ENCODE measurements around the gene CHL1.

Gene CHL1, protein sequence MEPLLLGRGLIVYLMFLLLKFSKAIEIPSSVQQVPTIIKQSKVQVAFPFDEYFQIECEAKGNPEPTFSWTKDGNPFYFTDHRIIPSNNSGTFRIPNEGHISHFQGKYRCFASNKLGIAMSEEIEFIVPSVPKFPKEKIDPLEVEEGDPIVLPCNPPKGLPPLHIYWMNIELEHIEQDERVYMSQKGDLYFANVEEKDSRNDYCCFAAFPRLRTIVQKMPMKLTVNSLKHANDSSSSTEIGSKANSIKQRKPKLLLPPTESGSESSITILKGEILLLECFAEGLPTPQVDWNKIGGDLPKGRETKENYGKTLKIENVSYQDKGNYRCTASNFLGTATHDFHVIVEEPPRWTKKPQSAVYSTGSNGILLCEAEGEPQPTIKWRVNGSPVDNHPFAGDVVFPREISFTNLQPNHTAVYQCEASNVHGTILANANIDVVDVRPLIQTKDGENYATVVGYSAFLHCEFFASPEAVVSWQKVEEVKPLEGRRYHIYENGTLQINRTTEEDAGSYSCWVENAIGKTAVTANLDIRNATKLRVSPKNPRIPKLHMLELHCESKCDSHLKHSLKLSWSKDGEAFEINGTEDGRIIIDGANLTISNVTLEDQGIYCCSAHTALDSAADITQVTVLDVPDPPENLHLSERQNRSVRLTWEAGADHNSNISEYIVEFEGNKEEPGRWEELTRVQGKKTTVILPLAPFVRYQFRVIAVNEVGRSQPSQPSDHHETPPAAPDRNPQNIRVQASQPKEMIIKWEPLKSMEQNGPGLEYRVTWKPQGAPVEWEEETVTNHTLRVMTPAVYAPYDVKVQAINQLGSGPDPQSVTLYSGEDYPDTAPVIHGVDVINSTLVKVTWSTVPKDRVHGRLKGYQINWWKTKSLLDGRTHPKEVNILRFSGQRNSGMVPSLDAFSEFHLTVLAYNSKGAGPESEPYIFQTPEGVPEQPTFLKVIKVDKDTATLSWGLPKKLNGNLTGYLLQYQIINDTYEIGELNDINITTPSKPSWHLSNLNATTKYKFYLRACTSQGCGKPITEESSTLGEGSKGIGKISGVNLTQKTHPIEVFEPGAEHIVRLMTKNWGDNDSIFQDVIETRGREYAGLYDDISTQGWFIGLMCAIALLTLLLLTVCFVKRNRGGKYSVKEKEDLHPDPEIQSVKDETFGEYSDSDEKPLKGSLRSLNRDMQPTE (N-terminal part only)

DNA sequence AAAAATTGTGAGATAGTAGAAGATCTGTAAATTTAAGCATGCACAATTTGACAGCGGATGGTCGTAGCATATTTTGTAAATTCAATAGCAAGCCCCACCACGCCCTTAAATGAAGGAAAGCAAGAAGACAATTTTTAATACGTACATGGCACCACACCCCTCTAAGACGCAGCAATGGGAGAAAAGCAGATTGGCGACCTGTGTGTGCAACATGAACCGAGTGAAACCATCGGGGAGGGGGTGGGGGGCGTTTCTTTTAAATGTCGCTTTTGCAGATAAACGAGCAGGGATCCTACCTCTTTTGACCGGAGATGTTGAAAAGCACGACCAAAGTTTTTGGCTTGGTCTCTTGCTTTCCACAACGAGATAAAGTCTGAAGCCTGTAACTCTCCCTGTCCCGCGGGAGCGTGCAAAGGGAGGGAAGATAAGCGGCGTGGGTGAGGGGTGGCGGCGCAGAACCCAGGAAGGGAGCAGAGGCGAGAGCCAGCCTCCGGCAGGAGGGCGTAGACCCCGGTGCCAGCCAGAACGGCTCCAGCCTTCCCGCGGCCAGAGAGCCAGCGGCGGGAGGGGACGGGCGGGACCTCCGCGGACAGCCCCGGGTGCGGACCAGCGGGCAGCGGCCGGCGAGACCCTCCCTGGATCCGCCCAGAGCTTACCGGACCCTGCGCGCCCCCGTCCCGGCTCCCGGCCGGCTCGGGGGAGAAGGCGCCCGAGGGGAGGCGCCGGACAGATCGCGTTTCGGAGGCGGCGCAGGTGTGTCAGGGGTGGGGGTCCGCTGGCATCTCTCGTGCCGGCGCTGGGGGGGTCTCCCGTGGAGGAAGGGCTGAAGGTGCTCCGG is at the start of gene CHL1:
TSS of gene CHL1 (plus strand) at position 453 of the 838 bp plus-strand sequence. CDS start 123,014 bp downstream, outside the sequence.
- DNase-seq (ENCODE audit: low read depth, low spot score), result no peak
- no peak within 1 kb of the TSS for H3K27ac ChIP-seq

DNA sequence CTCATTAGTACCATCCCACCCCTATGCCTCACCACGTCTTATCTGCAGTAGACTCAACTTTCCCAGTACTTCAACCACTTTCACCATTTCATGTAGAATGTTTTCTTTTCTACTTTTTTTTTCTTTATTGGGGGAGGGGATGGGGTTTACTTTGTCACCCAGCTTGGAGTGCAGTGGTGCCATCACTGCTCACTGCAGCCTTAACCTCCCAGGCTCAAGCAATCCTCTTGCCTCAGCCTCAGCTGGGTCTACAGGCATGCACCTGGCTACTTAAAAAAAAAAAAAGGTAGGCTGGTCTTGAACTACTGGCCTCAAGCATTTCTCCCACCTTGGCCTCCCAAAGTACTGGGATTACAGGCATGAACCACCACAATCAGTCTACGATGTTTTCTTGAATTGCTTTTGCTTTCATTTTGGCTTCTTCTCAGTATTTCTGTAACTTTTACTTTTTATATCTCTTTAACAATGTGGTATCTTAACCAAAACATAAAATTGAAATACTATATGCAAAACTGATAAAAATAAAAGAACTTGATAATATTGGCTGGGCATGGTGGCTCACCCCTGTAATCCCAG is 44.9 kb upstream of the CHL1 start:
- no peak overlapping the region for H3K27ac ChIP-seq
- no peak for DNase-seq (ENCODE audit: low read depth, low spot score)

DNA sequence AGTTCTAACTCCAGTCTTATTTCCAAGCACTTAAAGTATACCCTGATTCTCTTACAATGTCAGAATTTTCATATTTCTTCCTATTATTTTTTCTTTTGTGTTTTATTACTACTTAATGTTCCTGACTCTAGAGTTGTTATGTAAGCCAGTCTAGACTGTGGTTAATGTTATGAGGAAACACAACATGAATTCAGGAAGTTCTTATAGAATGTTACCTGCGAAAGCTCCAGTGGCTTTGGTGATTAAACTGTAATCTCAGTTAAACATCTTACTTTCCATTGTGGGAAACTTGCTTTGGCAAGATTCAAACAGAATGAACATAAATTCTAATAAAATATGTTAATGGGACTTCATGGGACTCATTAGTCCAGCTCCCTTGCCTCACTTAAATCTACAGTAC is 36.6 kb upstream of the CHL1 start:
- H3K27ac ChIP-seq, result no peak overlapping the region
- DNase-seq (ENCODE audit: low read depth, low spot score), result peak; percentile 68

DNA sequence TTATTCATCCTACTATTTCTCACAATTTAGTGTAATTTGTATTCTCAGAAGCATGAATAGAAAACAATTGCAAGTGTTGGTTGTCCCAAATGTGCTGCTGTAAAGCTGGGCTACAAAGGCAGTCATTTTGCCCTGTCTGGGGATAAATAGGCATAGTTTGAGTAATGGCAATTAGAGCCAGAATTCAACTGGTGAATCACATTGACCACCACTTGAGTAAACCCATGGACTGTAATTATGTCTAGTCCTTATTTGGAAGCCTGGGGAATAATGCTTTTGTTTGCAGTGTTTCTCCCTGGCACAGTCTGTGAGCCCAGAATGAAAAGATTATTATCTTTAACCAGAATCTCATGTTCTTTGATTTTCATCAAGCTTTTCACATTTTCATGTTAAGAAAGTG is 30.5 kb upstream of the CHL1 start:
- no peak for DNase-seq (ENCODE audit: low read depth, low spot score)

DNA sequence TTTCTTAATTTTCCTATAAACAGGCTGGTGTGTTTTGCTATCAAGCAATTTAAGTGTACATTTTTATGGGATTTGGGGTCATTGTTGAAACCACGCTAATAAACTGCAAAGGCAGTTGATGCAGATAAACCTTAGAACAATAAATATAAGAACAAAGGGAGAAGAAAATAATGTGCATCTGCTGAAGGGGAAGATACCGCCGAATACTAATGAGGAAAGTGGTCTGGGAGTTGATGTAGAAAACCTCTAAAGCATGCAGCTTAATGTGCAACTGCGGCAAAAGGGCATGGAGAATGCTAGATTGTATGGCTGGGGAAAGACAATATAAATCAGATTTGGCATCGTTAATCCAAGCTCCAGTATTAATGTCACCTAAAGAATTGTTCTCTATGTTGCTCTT is 29.8 kb upstream of the CHL1 start:
- DNase-seq (ENCODE audit: low read depth, low spot score), result no peak

More for the DNA sequence above, 30.5 kb upstream of the CHL1 start:
- H3K27ac ChIP-seq, result no peak overlapping the region

DNA sequence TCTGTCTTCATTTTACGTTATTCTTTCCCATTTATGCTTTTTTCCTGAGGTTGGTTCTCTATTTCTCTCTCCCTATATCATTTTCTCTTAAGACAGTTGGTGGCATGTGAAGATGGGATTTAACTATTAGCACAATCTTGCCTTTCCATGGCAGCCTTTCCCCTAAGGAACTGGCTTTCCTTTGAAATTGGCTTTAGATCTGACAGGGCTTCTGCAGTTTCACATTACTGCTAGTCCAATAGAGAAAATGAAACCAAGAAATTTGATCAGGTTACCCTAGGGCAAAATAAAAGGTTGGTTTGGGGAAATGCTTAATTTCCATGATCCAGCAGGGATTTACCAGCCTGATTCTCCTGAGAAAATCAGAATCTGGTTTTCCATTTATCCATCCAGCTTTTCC is 22.7 kb upstream of the CHL1 start:
- H3K27ac ChIP-seq, result no peak overlapping the region
- DNase-seq (ENCODE audit: low read depth, low spot score), result no peak

More for the DNA sequence above, 29.8 kb upstream of the CHL1 start:
- no peak overlapping the region for H3K27ac ChIP-seq

DNA sequence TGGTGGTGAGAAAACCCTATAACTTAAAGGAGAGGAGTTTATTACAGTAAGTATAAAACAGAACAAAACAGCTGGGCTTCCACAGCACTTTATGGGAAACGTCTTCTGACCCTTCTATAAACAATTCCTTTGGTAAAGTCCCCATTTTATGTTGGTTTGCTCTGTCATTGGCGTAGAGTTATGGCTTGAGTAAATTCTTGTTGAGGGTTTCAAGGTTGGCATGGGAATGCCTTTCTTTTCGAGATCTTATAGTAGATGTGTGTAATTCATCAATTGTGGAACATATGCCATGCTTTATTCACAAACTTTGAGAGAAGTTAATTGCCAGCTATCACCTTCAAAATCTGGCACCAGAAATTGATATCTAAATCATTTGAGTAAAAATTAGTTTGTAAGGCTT is 11.6 kb upstream of the CHL1 start:
- no peak for DNase-seq (ENCODE audit: low read depth, low spot score)

DNA sequence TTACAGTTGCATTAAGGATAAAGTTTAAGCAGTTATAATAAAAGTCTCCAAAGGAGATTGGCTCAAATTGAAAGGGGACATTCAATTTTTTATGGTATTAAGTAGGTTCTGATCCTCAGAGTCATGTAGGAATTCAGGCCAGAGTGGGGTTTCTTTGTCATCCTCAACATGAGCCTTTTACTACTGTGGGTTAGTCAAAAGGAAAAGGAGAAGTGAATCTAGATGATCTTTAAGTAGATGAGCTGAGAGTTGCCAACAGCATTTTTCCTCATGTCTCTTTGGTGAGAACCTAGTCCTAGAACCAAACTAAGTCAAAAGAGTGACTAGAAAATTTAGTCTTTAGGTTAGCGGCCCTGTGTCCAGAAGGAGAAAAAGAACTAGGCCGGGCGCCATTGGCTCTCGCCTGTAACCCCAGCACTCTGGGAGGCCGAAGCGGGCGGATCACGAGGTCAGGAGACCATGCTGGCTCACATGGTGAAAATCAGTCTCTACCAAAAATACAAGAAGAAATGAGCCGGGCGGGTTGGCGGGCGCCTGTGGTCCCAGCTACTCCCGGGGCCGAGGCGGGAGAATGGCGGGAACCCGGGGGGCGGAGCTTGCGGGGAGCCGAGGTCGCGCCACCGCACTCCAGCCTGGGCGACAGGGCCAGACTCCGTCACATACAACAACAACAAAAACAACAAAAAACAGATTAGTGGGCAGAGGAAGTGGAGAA is 4.2 kb upstream of the CHL1 start:
- DNase-seq (ENCODE audit: low read depth, low spot score), result no peak
- no peak overlapping the region for H3K27ac ChIP-seq

More for the DNA sequence above, 11.6 kb upstream of the CHL1 start:
- H3K27ac ChIP-seq, result no peak overlapping the region

DNA sequence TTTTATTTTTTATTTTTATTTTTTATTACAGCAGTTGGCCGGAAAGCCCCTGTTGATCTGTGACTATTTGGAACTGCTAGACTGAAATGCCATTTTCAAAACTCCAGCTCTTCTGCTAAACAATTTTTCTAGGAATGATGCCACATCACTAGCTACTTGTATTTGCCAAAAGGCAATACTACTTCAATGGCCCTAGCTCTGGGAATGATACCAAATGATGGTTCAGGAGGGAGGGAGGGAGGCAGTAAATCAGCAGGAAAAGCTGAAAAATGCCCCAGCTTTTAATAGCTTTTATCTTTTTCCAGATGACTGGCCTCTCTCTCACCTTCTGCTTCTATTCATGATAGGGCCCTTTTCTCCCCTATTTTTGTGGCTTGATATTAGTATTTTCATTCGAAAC is 2.6 kb upstream of the CHL1 start:
- DNase-seq (ENCODE audit: low read depth, low spot score), result no peak

DNA sequence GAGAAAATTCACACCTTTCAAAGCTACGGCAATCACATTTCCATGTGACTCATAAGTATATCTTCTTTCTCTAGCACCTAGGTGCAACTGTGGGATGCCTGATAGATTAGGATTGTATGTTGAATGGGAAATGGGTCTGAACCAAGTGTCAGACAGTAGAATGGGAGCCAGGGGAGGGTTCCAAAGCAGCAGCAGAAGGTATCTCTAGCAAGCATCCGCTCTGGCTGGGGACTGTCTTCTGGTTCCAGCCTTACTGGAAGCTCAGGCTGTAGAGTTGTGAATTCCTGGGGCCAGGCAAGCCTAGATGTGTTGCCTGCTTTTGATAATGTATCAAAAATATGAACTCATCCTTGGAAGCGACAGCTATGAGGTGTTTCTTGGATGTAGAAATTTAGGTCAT is 2.1 kb upstream of the CHL1 start:
- no peak overlapping the region for H3K27ac ChIP-seq
- DNase-seq (ENCODE audit: low read depth, low spot score), result no peak

More for the DNA sequence above, 2.6 kb upstream of the CHL1 start:
- no peak overlapping the region for H3K27ac ChIP-seq

DNA sequence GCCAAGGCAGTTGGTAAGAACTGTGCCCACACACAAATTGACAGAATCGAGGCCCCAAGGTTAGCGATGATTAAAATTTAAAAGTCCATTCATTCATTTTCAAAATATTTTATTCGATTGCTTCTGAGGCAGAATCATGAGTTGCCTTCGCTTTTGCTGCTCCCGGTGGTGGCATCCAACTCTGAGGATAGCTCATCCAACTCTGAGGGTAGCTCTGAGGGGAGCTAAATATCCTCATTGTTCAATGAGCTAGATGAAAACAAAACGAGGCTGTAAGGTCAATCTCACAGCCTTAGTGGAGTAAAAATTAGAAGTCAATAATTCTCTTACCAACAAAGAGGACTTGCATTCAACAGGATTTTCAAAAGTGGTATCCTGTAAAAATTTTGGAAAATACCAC is 897 bp upstream of the CHL1 start:
- no peak overlapping the region for H3K27ac ChIP-seq
- DNase-seq (ENCODE audit: low read depth, low spot score), result no peak

DNA sequence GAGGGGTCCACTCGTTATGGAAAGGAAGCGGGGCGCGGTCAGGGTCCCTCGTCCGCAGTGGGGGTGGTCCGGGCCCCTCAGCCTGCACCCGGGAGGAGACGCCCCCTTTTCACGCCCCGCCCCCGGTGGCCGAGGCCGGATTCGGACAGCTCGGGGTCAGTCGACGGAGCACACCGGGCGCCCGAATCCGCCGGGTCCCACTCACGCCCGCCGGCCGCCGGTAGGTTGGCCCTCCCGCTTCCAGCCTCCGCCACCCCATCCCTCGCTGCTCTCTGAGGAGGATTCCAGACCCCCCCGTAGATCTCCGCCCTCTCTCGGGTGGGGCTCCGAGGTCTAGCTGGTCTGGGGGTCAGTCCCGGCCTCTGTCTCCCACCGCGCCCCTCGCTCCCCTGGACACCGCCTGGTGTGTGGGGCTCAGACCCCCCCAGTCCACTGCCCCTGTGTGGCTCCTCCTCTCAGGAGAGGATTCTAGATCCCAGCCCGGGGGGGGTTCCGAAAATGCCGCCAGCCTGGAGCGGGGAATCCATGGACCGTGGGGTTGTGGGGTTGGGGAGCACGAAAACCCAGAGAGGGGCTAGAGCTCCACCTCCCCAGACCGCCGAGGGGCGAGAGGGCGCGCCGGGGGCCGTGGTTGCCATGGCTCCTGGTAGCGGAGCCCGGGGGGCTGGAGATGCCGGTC is 725 bp downstream of the CHL1 start:
- DNase-seq (ENCODE audit: low read depth, low spot score), result no peak
- no peak overlapping the region for H3K27ac ChIP-seq

DNA sequence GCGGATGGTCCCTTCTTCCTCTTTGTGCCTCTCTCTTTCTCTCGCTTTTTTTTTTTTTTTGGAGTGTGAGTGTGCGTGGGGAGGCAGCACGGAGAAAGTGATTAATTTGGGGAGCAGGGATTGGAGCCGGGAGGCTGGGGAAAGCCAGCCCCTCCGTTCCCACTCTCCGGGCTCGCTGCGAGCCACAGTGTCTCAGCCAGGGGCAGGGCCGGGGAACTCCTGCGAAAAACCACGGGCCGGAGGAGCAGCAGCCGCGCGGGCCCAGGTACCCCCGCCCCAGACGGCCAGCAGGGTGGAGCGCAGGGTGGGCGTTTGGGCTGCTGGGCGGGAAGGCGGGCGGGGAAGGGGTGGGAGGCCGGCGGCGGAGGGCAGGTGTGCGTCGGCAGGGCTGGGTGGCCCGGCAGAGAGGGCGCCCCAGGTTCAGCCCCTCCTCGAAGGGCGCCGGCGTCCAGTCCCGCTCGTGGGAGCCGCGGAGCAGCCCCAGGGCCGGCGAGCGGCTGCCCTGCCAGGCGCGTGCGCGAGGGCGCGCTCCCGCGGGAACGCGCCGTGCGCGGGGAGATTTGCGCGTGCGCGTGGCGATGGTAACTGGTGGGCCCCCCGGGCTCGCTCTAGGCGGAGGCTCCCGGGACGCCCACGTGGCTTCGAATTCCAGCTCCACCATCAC is 1.4 kb downstream of the CHL1 start:
- no peak for DNase-seq (ENCODE audit: low read depth, low spot score)

DNA sequence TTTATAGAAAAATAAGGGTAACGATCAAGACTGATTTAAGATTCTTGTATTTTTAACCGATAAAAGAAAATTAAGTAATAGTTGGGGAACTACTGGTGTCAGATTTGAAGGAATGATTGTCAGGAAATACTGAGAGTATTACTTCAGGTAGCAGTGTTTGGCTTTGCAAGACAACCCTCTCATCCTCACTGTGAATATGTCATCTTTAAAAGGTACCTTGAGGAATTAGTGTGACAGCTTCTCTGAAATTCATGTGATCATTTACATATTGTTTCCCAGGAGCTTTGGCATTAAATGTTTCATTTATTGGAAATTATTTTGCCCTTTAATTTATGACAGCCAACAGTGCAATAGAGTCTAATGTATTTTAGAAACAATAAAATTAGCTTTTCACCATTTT is 3.3 kb downstream of the CHL1 start:
- H3K27ac ChIP-seq, result no peak overlapping the region
- DNase-seq (ENCODE audit: low read depth, low spot score), result no peak

More for the DNA sequence above, 1.4 kb downstream of the CHL1 start:
- H3K27ac ChIP-seq, result no peak overlapping the region

DNA sequence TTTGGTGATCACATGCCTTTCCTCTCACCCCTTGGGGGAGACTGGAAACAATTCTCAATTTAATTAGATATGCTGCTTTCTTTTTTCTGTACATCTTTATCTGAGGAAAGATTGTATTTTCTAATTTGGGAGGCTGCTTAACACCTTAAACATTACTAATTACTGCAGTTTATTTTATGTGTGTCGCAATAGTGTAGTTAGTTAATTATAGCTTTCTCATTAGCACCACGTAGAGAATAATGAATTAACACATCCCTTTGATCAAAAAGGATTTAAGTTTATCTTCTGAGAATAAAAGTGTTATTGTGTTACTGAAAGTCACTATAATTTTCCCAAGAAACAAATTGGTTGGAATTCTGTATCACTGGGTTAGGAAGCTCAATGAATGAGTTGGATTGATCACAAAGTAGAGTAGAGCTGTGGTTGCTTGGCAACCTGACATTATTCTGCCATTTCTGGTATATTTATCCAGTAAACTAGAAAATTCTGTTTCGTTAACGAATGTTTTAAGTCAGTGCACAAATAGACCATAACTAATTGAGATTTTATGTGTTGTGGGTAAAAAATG is 4.3 kb downstream of the CHL1 start:
- no peak overlapping the region for H3K27ac ChIP-seq
- no peak for DNase-seq (ENCODE audit: low read depth, low spot score)

DNA sequence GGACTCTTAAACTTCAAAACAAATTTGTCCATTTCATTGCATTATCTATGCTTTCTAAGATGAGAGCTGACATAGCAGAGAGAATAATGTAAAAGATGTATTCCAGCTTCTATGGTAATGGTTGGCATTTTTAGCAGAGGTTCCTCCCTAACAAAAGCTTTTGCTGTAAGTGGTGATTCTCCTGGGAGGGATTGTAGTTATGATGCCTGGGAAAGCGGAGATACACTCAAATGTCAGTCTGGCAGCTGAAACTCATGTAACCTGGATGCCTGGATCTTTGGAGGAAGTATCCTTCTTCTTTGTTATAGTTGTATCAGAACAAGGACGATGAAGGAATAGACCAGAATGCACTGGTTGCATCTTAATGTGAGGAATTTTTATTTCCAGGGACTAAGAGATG is 7.5 kb downstream of the CHL1 start:
- DNase-seq (ENCODE audit: low read depth, low spot score), result no peak
- H3K27ac ChIP-seq, result no peak overlapping the region

DNA sequence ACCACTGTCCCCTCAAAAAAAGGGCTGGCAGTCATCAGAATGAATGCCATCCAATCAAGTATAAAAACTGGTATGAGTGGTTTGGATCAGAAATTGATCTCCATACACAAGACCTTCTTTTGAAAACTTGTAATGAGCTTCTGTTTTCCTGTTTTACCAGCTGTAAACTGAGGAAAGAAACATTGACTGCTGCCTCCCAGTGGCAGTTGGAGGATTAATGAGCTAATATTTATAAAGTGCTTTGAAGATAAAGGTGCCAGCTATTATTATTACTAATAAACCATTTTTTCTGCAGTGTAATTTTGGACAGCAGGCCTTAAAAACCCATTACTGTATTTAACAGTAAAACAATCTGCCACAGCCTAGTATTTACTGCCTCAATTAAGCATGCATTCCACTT is 11.4 kb downstream of the CHL1 start:
- DNase-seq (ENCODE audit: low read depth, low spot score), result no peak
- H3K27ac ChIP-seq, result no peak overlapping the region
